ENCODE measurements around the gene ASTN1.

DNA sequence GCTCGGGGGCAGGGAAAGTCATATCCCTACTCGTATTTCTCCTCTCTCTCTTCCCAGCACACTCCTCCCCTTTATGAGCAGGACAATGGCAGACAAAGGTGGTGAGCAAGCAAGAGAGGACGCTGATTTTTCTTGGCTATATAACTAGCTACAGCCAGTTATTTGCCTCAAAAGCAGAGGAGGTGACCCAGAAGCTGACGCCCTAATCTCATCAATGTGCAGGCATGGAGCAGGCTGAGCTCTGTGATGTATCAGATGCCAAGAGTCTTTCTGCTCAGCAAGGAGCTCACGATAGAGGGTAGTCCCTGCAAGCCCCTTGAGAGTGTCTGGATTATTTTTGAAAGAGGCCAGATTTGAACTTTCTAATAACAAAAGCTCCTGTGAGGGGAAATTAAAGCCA lies 75.5 kb downstream of the ASTN1 start:
- TF ChIP-seq EZH2 (IDR thresholded peaks at IDR 0.05) (no peak), POLR2AphosphoS5 (IDR thresholded peaks at IDR 0.05; ENCODE audit: borderline replicate concordance, low read depth, low read length) (no peak), FOXP2 (optimal IDR thresholded peaks at IDR 0.05; ENCODE audit: control extremely low read depth, extremely low read length, insufficient read depth) (no peak)
